Measurements from ENCODE around the gene PKMYT1. TPM values are rescaled to one million over a fixed set of nuclear protein-coding genes. Genes with fewer than 3 reads are reported as not detected.

Gene PKMYT1
- total and polyA plus RNA-seq, 9 of the 15 experiments (the other 6 are each of a cell fraction or from before 2014, with no cell fraction given), result 8.7 to 201 (median 37.8) TPM

DNA sequence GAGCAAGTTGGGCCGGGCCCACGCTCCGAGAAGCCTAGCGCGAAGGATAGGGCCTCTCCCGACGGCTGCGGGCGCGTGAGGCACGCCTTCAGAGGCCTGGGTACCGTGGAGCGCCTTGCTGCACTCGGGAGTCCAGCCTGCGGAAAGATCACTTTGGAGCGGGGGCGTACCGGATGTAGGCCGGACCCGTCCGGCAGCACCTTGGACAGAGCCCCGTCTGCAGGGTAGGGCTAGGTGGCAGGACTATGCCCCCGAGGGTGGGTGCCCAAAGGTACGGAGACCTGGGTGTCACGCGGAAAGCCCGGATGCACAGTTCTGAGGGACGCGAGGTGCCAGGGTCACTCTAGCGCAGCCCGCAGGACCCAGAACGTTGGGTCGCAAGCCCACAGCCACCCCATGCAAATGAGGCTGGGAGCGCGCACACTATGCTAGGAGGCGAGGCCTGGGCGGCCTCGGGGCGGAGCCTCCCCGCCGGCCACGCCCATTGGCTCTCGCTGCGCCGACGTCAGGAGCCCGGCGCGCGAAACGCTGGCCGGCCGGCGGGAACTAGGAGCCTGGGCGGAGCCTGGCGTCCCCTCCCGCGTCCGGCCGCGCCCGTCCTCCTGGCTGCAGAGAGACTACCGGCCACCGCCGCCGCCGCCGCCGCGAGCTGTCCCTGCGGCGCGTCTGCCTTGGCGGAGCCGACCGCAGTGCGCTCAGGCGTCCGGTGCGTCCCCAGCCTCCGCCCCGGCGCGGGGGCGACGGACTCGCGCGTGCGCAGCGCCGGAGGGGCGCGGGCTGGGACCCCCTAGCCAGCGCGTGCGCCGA is 11.3 kb downstream of the PKMYT1 start, which contains the start of gene PAQR4 (continued):
- TF ChIP-seq TCFL5 (CRISPR knock-in tag; conservative IDR thresholded peaks at IDR 0.05) (no peak), MECOM (CRISPR knock-in tag; IDR thresholded peaks at IDR 0.05) (no peak), SMARCB1 (IDR thresholded peaks at IDR 0.05; ENCODE audit: insufficient read length, low read depth) (peak; percentile 79), HMGN3 (IDR thresholded peaks at IDR 0.05; ENCODE audit: borderline replicate concordance, extremely low read depth, insufficient read length, low read depth, low read length) (peak; percentile 92), KAT2B (IDR thresholded peaks at IDR 0.05; ENCODE audit: low read depth, low read length) (no peak), BRD9 (IDR thresholded peaks at IDR 0.05; ENCODE audit: low read depth, partially characterized antibody) (no peak), POLR2AphosphoS5 (IDR thresholded peaks at IDR 0.05; ENCODE audit: control insufficient read depth, insufficient read depth, low read depth, low read length) (peak; percentile 37), CEBPG (CRISPR knock-in tag; IDR thresholded peaks at IDR 0.05) (no peak), CEBPG (tag; conservative IDR thresholded peaks at IDR 0.05 in 1 of 2, IDR thresholded peaks at IDR 0.05 in 1 of 2) (no peak), ARID2 (IDR thresholded peaks at IDR 0.05) (0 out of 2 replicates have a peak, but pooled peaks have one; percentile 24), ZNF561 (CRISPR knock-in tag; conservative IDR thresholded peaks at IDR 0.05) (no peak), ZNF583 (CRISPR knock-in tag; IDR thresholded peaks at IDR 0.05) (no peak; the same call in 1 of the 2 replicates), LCOR (CRISPR knock-in tag; IDR thresholded peaks at IDR 0.05) (peak; percentile 96), RB1 (IDR thresholded peaks at IDR 0.05; ENCODE audit: low read depth) (peak; percentile 99)
- TF ChIP-seq, protein P1, sequence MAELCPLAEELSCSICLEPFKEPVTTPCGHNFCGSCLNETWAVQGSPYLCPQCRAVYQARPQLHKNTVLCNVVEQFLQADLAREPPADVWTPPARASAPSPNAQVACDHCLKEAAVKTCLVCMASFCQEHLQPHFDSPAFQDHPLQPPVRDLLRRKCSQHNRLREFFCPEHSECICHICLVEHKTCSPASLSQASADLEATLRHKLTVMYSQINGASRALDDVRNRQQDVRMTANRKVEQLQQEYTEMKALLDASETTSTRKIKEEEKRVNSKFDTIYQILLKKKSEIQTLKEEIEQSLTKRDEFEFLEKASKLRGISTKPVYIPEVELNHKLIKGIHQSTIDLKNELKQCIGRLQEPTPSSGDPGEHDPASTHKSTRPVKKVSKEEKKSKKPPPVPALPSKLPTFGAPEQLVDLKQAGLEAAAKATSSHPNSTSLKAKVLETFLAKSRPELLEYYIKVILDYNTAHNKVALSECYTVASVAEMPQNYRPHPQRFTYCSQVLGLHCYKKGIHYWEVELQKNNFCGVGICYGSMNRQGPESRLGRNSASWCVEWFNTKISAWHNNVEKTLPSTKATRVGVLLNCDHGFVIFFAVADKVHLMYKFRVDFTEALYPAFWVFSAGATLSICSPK (IDR thresholded peaks at IDR 0.05; ENCODE audit: borderline replicate concordance), result no peak
- TF ChIP-seq, protein P2, sequence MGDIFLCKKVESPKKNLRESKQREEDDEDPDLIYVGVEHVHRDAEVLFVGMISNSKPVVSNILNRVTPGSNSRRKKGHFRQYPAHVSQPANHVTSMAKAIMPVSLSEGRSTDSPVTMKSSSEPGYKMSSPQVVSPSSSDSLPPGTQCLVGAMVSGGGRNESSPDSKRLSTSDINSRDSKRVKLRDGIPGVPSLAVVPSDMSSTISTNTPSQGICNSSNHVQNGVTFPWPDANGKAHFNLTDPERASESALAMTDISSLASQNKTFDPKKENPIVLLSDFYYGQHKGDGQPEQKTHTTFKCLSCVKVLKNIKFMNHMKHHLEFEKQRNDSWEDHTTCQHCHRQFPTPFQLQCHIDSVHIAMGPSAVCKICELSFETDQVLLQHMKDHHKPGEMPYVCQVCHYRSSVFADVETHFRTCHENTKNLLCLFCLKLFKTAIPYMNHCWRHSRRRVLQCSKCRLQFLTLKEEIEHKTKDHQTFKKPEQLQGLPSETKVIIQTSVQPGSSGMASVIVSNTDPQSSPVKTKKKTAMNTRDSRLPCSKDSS (IDR thresholded peaks at IDR 0.05; ENCODE audit: low read depth, partially characterized antibody), result no peak
- TF ChIP-seq, protein P3, sequence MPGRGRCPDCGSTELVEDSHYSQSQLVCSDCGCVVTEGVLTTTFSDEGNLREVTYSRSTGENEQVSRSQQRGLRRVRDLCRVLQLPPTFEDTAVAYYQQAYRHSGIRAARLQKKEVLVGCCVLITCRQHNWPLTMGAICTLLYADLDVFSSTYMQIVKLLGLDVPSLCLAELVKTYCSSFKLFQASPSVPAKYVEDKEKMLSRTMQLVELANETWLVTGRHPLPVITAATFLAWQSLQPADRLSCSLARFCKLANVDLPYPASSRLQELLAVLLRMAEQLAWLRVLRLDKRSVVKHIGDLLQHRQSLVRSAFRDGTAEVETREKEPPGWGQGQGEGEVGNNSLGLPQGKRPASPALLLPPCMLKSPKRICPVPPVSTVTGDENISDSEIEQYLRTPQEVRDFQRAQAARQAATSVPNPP (IDR thresholded peaks at IDR 0.05; ENCODE audit: borderline replicate concordance, insufficient read depth, insufficient read length), result no peak
- TF ChIP-seq, protein P4, sequence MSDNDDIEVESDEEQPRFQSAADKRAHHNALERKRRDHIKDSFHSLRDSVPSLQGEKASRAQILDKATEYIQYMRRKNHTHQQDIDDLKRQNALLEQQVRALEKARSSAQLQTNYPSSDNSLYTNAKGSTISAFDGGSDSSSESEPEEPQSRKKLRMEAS (CRISPR knock-in tag; IDR thresholded peaks at IDR 0.05), result peak; percentile 77
- TF ChIP-seq, protein P5, sequence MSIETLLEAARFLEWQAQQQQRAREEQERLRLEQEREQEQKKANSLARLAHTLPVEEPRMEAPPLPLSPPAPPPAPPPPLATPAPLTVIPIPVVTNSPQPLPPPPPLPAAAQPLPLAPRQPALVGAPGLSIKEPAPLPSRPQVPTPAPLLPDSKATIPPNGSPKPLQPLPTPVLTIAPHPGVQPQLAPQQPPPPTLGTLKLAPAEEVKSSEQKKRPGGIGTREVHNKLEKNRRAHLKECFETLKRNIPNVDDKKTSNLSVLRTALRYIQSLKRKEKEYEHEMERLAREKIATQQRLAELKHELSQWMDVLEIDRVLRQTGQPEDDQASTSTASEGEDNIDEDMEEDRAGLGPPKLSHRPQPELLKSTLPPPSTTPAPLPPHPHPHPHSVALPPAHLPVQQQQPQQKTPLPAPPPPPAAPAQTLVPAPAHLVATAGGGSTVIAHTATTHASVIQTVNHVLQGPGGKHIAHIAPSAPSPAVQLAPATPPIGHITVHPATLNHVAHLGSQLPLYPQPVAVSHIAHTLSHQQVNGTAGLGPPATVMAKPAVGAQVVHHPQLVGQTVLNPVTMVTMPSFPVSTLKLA (conservative IDR thresholded peaks at IDR 0.05), result peak; percentile 95 to 98
